ENCODE measurements around the gene KCNAB2.
A peak's percentile ranks its signal among the peaks of the same experiment; 100 is the strongest.

Gene KCNAB2

DNA sequence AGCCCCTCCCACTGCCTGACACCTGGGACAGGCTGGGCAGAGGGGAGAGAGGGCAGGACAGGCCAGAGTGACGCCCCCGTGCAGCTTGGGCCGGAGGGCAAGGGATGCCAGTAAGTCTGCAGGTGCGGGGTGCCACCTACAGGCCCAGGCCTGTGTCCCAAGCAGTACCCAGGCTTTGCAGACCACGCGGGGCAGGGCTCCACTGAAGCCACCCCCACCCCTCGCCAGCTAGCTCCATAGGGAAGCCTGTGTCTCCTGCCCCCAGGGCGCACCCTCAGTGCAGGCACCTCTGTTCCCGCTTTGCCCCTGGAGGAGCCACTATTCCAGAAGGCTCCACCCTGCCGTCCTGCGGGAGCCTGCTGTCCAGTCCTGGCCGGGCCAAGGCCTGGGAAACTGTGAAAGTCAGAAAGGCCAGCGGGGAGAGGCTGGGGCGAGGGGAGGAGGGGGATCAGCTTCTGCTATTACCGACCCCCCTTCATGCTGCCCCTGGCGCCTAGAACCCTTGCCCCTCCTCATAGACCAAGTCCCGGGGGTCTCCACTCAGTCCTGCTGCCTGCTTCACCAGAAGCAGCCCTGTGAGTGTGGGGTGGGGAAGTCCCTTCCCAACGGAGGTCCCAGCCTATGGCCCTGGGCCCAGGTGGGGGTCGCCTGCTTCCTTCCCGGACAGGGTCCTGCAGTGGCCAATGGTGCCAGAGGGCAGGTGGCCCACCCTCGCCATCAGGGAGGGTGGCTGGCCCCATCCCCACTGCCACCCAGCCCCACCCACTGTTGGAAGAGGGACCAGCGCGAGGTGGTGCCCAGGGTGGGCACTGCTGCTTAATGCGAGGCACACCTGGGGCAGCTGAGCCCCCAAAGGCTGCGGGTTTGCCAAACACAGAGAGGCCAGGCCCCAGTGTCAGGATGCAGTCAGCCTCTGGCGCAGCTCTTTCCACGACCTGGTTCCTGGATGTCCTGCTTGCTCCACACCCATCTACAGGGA is 54.4 kb downstream of the KCNAB2 start:
- DNase-seq = no peak

DNA sequence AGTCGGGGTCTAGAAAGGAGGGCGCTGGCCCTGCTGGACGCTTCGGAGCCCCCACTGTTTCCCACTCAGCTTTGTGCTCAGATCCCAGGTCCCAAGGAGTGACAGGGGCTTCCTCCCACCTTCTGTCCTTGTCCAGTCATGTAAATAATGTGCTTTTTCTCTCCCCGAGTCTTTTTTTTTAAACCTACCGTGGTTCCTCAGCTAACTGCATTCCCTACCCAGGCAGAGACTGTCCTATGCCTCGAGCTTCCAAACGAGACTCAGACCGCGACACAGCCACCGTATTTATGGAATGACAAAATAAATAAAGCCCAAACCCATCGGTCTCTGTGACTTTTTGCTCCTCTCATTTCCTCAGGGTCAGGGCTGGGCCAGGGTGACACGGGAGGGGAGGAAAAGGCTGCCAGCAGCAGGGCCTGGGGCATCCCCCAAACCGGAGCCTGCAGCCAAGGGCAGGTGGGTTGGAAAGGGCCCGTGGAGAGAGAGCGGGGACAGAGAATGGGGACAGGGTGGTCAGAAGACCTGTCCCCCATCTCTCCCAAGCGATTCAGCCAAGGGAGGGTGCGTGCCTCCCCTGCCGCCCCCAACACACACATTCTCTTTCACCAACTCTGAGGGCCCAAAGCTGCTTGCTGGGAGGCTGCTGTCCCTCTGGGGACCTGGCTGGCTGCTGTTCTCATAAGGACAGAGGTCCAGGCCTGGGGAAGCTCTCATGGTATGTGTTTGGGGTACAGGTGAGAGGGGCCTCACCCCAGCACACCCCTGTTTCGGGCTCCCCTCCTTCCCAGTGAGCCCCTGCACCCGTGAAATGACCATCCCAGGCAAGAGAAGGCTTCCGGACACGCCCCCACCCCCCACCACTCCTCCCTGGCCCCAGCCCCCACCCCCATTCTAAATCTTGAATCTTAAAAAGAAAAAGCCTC is 55.4 kb downstream of the KCNAB2 start:
- DNase-seq = no peak

DNA sequence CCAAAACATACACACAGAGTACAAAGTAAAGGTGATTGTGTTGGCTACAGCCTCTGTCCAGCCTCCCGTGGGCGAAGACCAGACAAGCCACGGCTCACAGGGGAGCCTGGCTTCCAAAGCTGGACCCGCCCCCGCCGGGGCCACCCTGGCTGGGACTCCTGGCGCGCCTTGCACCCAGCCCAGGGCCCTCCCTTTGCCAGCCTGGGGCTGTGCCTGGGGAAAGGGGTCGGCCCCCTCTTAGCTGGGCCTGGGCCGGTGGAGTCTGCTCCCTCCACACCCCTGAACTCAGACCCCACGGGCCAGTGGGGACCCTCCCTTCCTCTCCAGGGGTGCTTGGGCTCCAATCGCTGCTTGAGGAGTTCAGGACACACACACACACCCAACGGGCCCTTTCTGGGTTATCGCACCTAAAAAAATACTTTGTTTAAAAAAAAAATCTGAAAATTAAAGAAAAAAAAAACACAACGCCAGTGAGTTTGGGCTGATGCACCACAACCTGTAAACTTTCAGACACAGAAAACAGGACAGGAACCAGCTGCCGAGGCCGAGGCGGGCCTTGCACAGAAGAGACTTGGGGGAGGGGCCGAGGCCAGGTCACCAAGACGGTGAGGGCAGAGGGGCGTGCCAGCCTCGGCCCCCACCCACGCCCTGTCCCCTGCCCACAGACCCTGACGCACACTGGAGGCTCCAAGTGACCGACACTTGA is 56.3 kb downstream of the KCNAB2 start:
- DNase-seq = no peak

DNA sequence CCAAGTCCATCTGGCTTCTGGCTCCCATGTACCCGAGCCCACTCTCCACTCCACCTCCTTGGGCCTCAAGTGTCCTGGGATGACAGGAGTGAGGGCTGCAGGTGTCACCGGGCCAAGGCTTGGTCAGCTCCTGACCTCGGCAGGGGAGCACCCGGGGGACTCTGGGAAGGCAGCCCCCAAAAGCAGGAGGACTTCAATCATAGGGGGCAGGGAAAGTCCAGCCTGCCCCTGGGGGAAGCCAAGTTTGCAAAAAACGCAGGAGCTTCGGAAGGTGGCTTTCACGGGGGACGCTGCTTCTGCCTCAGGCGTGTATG is 56.8 kb downstream of the KCNAB2 start:
- DNase-seq = no peak

DNA sequence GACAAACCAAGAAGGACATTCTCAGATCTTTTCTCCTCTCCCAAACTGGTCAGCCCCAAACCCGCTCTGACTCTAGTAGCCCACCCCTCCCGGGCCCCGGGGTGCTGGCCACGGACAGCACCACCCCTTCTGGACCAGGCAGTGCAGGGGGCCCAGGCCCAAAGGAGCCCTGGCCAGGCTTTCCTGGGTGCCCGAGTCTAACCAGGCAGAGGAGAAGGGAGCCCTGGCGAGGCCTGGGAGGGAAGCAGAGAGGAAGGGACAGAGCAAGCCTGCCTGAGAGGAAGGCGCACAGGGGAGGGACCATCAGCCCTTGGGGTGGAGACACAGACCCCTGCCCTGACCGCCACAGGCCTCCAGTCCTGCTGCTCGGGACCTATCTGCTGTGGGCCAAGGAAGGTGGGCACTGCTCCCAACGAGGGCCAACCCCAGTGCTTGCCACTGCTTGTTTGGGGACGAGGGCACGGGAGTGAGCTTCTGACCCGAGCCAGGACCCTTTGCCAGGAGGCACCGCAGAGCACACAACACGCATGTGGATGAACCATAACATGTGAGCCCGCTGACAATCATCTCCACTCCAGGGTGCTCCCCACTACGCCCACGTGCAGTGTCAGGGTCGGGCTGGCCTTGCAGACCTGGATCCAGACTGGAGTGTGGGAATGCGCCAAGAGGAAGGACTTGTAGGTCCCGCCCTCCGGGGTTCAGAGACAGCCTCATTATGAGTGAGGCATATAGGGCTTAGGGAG is 57.6 kb downstream of the KCNAB2 start:
- no peak for DNase-seq

DNA sequence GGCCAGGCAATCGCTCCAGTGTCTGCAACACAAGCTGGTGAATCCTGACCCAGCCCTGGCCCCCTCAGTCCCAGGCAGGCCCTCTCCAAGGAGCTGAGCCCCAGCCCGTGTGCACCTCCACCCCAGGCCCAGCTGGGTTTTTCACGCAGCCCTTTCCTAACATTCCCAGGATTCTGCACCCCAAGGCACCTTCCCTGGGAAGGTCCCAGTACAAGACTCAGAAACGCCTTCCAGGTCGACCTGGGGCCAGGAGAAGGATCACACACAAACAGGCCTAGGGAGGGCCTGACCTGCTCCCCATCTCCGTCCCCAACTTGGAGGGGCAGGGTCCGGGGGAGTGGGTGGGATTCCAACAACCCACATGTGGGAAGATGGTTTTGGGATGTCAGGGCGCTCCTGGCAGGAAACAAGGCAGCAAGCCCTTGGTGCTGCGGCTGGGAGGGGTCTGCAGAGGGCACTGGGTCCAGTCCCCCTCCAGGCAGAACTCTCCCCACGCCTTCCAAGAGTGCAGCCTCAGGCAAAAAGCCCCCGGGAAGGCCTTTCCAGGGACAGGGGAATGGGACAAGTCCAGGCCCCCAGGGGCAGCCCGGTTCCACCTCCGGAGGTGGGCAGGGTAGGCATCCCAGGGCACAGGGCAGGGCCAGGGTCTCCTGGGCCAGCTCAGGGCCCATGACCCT is 58.3 kb downstream of the KCNAB2 start:
- no peak for DNase-seq

DNA sequence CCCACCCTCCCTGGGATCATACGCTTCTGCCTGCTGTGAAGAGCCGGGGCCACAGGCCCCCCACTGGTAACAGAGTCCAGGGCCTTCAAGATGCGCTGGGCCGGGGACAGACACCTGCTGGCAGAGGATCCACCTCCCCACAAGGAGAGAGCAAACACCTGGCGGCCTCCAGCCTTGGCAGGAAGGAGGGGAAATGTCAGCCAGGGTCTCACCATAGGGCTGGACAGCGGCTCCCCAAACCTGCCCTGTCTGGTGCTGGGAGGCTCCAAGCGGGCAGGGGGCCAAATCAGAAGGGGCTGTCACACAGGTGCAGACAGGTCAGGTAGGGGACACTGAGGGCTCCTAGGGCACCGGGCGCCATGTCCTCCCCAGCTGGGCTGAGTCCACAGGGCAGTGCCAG is 58.9 kb downstream of the KCNAB2 start:
- DNase-seq = no peak

DNA sequence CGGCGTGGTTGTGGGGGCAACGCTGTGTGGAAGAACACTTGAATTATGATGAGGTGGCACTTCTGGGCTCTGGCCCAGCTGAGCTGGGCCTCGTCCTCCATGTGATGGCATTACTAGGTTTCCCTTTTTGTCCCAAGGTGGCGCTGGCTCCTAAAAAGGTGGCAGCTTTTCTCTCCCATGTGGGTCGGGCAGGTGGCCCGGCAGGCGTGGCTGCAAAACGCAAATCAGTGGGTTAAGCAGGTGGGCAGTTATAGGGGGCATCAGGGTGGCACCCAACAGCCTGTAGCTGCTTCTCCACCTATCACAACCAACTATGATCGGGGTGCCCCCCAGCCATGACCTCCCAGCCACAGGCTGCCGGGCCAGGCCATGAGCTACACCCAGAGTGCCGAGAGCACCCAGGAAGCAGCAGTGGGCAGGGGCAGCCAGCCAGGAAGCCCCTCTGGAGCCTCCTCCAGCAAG is 59.6 kb downstream of the KCNAB2 start:
- no peak for DNase-seq

DNA sequence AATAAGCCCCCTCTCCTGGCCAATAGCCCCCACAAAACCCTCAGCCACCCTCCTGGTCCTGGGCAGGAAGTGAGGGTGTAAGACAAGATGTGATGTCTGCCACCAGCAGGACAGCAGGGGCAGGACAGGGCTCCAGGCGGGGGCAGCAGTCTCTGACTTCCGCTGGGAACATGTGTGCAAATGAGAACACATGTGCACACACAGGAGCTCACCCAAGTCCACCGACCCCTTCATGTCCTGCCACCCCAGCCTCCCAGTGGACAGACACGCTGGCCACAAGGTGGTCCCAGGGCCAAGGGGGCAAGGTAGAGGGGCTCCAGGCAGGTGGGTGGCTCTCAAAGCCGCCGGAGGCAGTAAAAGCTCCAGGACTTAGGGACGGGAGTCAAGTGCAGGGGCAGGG is 60.1 kb downstream of the KCNAB2 start:
- no peak for DNase-seq

DNA sequence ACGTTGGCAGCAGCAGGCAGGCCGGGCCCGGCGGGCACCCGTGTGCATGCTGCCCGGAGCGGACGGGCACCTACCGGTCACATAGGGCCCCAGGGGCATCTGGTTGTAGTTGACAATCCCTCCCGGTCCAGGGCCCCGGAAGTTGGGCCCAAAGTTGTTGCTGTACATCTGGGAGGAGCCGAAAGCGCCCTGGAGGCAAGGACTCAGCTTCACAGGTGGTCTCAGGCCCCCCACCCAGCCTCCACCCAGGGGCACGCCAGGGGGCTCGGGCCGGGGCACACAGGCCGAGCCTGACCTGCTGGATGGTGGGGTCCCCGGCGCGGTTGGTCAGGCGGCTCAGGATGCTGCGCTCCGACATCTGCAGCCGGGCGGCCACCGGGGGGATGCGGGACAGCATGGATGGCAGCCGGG is 60.6 kb downstream of the KCNAB2 start:
- no peak for DNase-seq

DNA sequence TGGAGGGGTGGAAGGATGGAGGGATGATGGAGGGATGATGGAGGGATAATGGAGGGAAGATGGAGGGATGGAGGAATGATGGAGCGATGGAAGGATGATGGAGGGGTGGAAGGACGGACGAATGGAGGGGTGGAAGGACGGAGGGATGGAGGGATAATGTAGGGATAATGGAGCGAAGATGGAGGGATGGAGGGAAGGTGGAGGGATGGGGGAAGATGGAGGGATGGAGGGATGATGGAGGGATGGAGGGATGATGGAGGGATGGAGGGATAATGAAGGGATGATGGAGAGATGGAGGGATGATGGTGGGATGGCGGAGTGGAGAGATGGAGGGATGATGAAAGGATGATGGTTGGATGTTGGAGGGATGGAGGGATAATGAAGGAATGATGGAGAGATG is 61.3 kb downstream of the KCNAB2 start:
- no peak for DNase-seq

DNA sequence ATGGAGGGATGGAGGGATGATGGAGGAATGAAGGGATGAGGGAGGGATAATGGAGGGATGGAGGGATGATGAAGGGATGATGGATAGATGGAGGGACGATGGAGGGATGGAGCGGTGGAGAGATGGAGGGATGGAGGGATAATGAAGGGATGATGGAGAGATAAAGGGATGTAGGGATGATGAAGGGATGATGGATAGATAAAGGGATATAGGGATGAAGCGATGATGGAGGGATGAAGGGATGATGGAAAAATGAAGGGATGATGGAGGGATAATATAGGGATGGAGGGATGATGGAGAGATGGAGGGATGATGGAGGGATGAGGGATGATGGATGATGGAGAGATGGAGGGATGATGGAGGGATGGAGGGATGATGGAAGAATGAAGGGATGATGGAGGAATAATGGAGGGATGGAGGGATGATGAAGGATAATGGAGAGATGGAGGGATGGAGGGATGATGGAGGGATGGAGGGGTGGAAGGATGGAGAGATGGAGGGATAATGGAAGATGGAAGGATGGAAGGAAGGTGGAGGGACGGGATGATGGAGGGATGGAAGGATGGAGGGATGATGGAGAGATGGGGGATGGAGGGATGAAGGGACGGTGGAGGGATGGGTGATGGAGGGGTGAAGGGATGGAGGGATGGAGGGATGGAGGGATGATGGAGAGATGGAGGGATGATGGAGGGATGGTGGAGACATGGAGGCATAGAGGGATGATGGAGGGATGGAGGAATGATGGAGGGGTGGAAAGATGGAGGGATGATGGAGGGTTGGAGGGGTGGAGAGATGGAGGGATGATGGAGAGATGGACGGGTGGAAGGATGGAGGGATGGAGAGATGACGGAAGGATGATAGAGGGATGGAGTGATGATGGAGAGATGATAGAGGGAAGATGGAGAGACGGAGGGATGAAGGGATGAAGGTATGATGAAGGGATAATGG is 62.0 kb downstream of the KCNAB2 start:
- no peak for DNase-seq

DNA sequence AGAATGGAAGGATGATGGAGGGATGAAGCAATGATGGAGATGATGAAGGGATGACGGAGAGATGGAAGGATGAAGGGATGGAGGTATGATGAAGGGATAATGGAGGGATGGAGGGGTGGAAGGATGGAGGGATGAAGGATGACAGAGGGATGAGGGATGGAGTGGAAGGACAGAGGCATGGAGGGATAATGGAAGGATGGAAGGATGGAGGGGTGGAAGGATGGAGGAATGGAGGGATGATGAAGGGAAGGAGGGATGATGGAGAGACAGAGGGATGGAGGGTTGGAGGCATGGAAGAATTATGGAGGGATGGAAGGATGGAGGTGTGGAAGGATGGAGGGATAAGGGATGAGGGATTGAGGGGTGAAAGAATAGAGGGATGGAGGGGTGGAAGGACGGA is 62.8 kb downstream of the KCNAB2 start:
- no peak for DNase-seq

DNA sequence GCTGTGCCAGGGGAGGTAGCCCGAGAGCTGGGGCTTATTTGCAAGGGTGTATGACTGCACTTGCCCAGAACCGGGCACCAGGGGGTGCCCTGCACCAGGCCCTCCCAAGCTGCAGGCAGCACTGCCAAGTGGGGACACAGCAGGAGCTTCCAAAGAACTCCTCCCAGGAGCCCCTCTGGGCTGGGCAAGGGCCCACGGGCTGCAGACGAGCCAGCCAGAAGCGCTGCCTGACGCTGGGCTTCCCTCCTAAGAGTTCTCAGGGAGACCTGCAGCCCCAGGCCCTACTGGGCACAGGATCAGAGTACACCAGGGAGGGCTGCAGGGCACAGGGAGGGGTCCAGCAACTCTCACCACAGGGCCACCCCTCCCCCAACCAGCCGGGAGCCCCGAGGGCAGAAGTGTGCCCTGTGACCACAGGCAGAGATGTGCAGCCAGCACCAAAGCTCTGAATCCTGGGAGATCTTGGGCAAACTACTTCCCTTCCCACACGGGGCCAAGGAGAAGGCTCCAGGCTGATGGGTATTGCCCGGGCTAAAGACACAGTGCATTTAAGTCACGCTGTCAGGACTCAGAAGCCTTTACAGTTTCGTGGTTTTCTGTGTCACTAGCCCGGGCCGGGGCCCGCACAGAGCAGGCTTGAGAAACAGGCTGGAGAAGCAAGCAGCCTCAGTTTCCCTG is 63.4 kb downstream of the KCNAB2 start:
- peak; percentile 25 for DNase-seq

DNA sequence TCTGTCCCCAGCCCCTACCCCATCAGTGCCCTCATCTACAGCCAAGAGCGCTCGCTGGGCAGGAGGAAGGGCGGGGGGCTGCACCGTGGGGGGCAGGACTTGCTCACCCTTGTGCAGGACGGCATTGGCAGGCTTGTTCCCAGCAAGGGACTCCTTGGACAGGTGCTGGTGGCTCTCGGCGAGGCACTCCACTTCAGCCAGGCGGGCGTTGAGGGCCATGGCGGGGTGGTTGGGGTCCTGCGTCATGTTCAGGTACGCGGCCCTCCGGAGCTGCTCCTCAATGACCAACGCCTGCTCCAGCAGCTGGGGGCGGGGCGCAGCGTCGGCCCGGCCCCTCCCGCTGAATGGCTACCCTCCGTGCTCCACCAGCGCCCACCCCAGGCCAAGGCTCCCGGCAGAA is 64.0 kb downstream of the KCNAB2 start:
- DNase-seq = no peak

DNA sequence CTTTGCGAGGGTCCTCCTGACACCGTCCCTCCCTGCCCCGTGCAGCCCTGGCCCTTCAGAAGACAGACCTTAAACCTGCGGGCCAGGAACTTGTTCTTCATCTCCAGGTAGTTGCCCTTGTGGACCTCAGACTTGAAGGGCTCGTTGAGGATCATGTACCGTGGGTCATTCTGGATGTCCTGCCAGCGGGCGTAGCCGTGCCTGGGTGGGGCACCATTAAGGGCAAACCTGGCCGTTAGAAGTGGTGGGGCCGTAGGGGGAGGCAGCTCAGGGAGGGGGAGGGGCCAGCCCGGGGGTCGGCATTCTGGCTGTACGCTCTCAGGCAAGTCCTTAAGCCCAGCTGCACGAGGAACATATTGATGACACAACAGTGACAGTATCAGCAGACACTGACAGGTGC is 64.6 kb downstream of the KCNAB2 start:
- DNase-seq = no peak

DNA sequence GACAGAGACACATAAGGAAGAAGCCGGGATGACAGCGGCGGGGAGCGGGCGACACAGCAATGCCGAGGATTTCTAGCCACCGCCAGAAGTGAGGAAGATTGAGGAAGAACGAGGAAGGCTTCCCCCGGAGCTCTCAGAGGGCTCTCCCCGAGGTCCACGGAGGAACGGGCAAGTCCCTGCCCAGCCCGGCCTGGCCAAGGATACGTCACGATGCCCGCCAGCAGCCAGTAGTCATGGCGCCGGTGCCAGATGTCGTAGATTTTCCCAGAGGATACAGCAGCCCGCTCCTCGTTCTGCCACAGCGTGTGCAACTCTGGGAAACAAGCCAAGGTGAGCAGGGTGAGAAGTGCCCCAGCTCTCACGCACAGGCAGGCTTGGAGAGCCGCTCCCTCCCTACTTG is 65.9 kb downstream of the KCNAB2 start:
- DNase-seq = no peak

DNA sequence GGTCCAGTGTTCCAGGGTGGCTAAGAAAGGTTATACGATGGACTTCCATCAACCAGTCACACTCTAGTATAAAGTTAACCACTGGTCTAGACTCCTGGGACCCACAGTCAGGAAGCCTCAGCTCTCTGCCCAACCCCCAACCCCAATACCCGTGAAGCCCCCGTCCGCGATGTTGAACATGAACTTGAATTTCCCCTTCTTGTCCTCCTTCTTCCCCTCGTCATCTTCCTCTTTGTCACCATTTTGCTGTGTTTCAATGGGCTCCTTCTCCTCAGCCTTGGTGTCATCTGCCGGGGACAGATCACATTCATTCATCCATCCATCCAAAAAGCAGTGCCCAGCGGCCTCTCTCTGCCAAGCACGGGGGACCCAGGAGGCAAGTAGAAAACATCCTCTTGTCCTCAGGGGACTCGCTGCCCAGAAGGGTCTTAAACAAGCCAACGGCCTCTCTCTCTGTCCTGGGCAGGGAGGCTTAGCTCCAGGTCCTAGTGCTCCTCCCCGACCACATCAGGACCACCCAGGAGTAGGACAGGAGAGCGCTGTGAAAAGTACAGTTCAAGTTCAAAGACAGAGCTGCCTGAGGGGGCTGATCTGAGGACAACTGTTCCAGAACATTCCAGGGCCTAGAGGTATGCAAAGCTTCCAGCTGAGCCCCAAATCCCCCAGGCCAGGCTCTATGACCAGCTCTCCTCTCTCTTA is 66.5 kb downstream of the KCNAB2 start:
- no peak for DNase-seq

DNA sequence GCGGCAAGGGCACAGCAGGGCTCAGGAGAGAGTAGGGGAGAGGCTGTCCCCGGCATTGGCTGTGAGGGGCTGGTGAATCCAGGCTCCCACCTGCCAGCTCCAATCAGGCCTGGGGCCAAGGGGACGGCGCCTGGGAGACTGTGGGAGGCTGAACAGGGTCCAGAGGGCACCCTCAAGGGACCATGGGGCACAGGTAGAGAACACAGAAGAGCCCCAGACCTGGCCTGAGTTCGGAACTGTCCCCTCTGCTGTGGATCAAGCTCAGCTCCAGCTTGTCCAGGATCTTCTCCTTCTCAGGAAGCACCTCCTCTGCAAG is 67.0 kb downstream of the KCNAB2 start:
- no peak for DNase-seq

DNA sequence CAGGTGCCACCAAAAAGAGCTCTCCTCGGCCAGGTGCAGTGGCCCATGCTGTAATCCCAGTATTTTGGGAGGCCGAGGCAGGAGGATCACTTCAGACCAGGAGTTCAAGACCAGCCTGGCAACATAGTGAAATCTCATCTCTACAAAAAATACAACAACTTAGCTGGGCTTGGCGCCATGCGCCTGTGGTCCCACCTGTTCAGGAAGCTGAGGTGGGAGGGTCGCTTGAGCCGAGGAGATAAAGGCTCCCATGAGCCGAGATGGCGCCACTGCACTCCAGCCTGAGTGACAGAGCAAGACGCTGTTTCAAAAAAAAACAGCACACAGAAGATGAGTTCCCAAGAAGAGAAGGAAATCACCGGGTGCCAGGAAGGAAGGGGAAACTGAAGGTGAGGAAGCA is 67.4 kb downstream of the KCNAB2 start:
- DNase-seq = no peak
